K562 (cell line): ENCODE data around the gene IL5. TPM values are rescaled to one million over a fixed set of nuclear protein-coding genes. Genes with fewer than 3 reads are reported as not detected.

ENCODE experiments used
- CCNT2 ChIP-seq: IDR thresholded peaks from 2 replicates; pipeline ENCODE4 v1.6.1; 2011; ENCODE audit warnings: borderline replicate concordance, low read depth, mild to moderate bottlenecking, moderate library complexity, mixed read lengths, low read length; ENCODE audit not compliant: insufficient read length; ENCODE audit errors: extremely low read depth
- ELF1 ChIP-seq: fragments of 200-800 bp; sonication (Bioruptor generic); IDR thresholded peaks from 2 replicates; pipeline ENCODE4 v1.6.1; 2016; ENCODE audit warnings: missing genetic modification characterization, missing compliant biosample characterization
- ETV5 ChIP-seq: sonication (generic); formaldehyde crosslinking; IDR thresholded peaks from 2 replicates; pipeline ENCODE4 v1.4.0; 2020; ENCODE audit warnings: low read depth, mild to moderate bottlenecking, missing genetic modification reagents
- GABPB1 ChIP-seq: sonication (generic); formaldehyde crosslinking; IDR thresholded peaks from 2 replicates; pipeline ENCODE4 v1.8.0; 2022; ENCODE audit warnings: mild to moderate bottlenecking, missing genetic modification reagents
- NFRKB ChIP-seq: fragments of 450-650 bp; IDR thresholded peaks from 2 replicates; pipeline ENCODE4 v1.6.1; 2016; ENCODE audit warnings: low read depth
- NR2C2 ChIP-seq, 2 experiments: fragments of 200-800 bp in 1 of 2; sonication (Bioruptor generic) in 1 of 2; sonication (generic) in 1 of 2; formaldehyde crosslinking in 1 of 2; IDR thresholded peaks; 2 replicates each; pipeline versions ENCODE4 v1.6.1 to v1.8.0; 2016 to 2022; ENCODE audit warnings: mild to moderate bottlenecking in 1 of 2, missing compliant biosample characterization in 1 of 2, missing genetic modification characterization in 1 of 2, missing genetic modification reagents in 1 of 2
- NRF1 ChIP-seq, 2 experiments: fragments of 450-650 bp; IDR thresholded peaks in 1 of 2; conservative IDR thresholded peaks in 1 of 2; 2 replicates each; pipeline ENCODE4 v1.6.1; 2014; ENCODE audit warnings: mild to moderate bottlenecking in 2 of 2
- PCBP1 ChIP-seq: fragments of 200-400 bp; formaldehyde crosslinking; IDR thresholded peaks from 2 replicates; pipeline ENCODE4 v1.6.1; 2018; ENCODE audit warnings: mild to moderate bottlenecking, low read depth, low read length; ENCODE audit not compliant: poor library complexity, severe bottlenecking
- ZNF431 ChIP-seq: sonication (generic); formaldehyde crosslinking; IDR thresholded peaks from 2 replicates; pipeline ENCODE4 v1.8.0; 2022; ENCODE audit warnings: mild to moderate bottlenecking, missing genetic modification reagents
- ZNF561 ChIP-seq: fragments of 450-650 bp; formaldehyde crosslinking; conservative IDR thresholded peaks from 2 replicates; pipeline ENCODE4 v1.4.0; 2020; ENCODE audit warnings: mild to moderate bottlenecking, moderate library complexity
- polyA plus RNA-seq, 8 experiments: library from polyadenylated mRNA; depleted of rRNA in 4 of 8; stranded (reverse) in 5 of 8; unstranded in 3 of 8; fragments of >200 nt; fragmentation: Nextera tagmentation in 2 of 8; fragmentation: Illumina TruSeq in 1 of 8; extraction: Ambion mirVana in 2 of 8; extraction: Trizol in 1 of 8; gene quantifications; 2 replicates each; pipeline versions ENCODE4 v1.2.1 to v1.2.3, GENCODE V29; 2011 to 2014; ENCODE audit warnings: inconsistent platforms in 1 of 8, missing spikeins in 1 of 8
- total RNA-seq, 7 experiments: library from RNA; depleted of rRNA in 6 of 7; stranded (reverse); fragments of >200 nt in 6 of 7; fragmentation: Illumina TruSeq in 2 of 7; extraction: Trizol in 2 of 7; gene quantifications; 2 replicates each; pipeline versions ENCODE4 v1.2.1 to v1.2.3, GENCODE V29; 2011 to 2021; ENCODE audit warnings: low replicate concordance in 1 of 7
- TF ChIP-seq, protein P1 (sequence below): fragments of 450-650 bp; IDR thresholded peaks from 2 replicates; pipeline ENCODE4 v1.6.1; 2017; ENCODE audit warnings: antibody characterized with exemption, mild to moderate bottlenecking
- TF ChIP-seq, protein P2 (sequence below), 2 experiments: fragments of 450-650 bp in 1 of 2; sonication (generic) in 1 of 2; formaldehyde crosslinking; conservative IDR thresholded peaks; 2 replicates each; pipeline versions ENCODE4 v1.4.0 to v1.8.1; 2020 to 2022; ENCODE audit warnings: mild to moderate bottlenecking in 1 of 2, missing genetic modification reagents in 1 of 2
- TF ChIP-seq, protein P3 (sequence below): sonication (generic); formaldehyde crosslinking; IDR thresholded peaks from 2 replicates; pipeline ENCODE4 v1.8.0; 2022; ENCODE audit warnings: mild to moderate bottlenecking, missing genetic modification reagents

IL5 gene
- total and polyA plus RNA-seq, 9 of the 15 experiments (the other 6 are each of a cell fraction or from before 2014, with no cell fraction given) = 0.44 TPM; not detected in 8

DNA sequence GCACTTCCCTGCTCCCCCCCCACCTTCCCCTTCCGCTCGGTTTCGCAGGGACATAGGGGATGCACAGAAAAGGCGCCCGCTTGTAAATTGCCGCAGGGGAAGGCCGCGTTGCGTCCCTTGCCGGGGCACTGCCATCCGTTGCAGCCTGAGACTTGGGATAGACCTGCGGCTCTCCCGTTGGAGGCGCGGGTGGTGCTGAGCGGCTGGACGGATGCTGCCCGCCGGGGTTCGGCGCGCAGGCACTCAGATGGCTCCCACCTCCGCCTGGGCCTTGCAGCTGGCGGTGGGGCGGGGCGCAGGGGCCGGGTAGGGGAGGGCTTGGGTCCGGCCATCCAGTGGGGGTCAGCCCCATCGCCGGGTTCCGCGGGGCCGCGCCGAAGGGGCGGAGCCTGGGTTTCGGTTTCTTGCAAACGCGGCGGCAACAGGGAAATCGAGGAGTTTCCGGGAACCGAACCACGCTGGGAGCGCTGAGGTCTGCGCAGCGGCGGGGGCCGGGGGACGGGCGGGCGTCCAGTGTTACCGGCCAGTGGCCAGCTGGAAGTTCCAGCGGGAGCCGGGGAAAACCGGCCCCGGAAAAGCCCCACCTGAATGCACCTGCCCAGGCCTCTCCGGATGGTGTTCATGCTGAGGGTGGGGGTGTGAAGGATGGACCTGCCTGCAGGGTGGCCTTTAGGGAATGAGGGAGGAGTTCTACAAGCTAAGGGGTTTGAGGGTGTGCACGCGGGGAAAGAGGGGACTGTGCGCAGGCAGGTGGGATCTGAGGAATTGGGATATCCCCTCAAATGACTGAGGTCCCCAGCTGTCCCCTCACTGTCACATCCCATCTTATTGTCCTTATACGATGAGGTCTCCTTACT lies 46.5 kb downstream of the IL5 start (continued):
- peak; percentile 55 for TF ChIP-seq PCBP1
- TF ChIP-seq NR2C2 (CRISPR knock-in tag; IDR thresholded peaks at IDR 0.05) = 0 out of 2 replicates have a peak, but pooled peaks have one; percentile 60
- TF ChIP-seq NR2C2 (tag; IDR thresholded peaks at IDR 0.05) = peak; percentile 93
- peak; percentile 74 for TF ChIP-seq GABPB1 (CRISPR knock-in tag)
- TF ChIP-seq, protein P1, sequence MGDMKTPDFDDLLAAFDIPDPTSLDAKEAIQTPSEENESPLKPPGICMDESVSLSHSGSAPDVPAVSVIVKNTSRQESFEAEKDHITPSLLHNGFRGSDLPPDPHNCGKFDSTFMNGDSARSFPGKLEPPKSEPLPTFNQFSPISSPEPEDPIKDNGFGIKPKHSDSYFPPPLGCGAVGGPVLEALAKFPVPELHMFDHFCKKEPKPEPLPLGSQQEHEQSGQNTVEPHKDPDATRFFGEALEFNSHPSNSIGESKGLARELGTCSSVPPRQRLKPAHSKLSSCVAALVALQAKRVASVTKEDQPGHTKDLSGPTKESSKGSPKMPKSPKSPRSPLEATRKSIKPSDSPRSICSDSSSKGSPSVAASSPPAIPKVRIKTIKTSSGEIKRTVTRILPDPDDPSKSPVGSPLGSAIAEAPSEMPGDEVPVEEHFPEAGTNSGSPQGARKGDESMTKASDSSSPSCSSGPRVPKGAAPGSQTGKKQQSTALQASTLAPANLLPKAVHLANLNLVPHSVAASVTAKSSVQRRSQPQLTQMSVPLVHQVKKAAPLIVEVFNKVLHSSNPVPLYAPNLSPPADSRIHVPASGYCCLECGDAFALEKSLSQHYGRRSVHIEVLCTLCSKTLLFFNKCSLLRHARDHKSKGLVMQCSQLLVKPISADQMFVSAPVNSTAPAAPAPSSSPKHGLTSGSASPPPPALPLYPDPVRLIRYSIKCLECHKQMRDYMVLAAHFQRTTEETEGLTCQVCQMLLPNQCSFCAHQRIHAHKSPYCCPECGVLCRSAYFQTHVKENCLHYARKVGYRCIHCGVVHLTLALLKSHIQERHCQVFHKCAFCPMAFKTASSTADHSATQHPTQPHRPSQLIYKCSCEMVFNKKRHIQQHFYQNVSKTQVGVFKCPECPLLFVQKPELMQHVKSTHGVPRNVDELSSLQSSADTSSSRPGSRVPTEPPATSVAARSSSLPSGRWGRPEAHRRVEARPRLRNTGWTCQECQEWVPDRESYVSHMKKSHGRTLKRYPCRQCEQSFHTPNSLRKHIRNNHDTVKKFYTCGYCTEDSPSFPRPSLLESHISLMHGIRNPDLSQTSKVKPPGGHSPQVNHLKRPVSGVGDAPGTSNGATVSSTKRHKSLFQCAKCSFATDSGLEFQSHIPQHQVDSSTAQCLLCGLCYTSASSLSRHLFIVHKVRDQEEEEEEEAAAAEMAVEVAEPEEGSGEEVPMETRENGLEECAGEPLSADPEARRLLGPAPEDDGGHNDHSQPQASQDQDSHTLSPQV = peak; percentile 71
- TF ChIP-seq CCNT2 = peak; percentile 49
- TF ChIP-seq ZNF431 (CRISPR knock-in tag) = 0 out of 2 replicates have a peak, but pooled peaks have one; percentile 35
- TF ChIP-seq NRF1 (conservative IDR thresholded peaks at IDR 0.05 in 1 of 2, IDR thresholded peaks at IDR 0.05 in 1 of 2) = peak; percentile 77
- TF ChIP-seq ELF1 (tag) = peak; percentile 55; the same call in 1 of the 2 replicates
- no peak; the same call in 1 of the 2 replicates for TF ChIP-seq NFRKB
- TF ChIP-seq, protein P2, sequence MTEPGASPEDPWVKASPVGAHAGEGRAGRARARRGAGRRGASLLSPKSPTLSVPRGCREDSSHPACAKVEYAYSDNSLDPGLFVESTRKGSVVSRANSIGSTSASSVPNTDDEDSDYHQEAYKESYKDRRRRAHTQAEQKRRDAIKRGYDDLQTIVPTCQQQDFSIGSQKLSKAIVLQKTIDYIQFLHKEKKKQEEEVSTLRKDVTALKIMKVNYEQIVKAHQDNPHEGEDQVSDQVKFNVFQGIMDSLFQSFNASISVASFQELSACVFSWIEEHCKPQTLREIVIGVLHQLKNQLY (CRISPR knock-in tag; conservative IDR thresholded peaks at IDR 0.05) = 0 out of 4 replicates have a peak, but pooled peaks of 1 of the 2 experiments have one; percentile 79
- TF ChIP-seq, protein P3, sequence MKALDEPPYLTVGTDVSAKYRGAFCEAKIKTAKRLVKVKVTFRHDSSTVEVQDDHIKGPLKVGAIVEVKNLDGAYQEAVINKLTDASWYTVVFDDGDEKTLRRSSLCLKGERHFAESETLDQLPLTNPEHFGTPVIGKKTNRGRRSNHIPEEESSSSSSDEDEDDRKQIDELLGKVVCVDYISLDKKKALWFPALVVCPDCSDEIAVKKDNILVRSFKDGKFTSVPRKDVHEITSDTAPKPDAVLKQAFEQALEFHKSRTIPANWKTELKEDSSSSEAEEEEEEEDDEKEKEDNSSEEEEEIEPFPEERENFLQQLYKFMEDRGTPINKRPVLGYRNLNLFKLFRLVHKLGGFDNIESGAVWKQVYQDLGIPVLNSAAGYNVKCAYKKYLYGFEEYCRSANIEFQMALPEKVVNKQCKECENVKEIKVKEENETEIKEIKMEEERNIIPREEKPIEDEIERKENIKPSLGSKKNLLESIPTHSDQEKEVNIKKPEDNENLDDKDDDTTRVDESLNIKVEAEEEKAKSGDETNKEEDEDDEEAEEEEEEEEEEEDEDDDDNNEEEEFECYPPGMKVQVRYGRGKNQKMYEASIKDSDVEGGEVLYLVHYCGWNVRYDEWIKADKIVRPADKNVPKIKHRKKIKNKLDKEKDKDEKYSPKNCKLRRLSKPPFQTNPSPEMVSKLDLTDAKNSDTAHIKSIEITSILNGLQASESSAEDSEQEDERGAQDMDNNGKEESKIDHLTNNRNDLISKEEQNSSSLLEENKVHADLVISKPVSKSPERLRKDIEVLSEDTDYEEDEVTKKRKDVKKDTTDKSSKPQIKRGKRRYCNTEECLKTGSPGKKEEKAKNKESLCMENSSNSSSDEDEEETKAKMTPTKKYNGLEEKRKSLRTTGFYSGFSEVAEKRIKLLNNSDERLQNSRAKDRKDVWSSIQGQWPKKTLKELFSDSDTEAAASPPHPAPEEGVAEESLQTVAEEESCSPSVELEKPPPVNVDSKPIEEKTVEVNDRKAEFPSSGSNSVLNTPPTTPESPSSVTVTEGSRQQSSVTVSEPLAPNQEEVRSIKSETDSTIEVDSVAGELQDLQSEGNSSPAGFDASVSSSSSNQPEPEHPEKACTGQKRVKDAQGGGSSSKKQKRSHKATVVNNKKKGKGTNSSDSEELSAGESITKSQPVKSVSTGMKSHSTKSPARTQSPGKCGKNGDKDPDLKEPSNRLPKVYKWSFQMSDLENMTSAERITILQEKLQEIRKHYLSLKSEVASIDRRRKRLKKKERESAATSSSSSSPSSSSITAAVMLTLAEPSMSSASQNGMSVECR (CRISPR knock-in tag) = peak; percentile 65
- peak; percentile 72; the same call in 1 of the 2 replicates for TF ChIP-seq ETV5 (CRISPR knock-in tag)
- TF ChIP-seq ZNF561 (CRISPR knock-in tag) = no peak
